A549 (cell line): ENCODE results near the gene ARID1B.

ENCODE experiments used
- CEBPB ChIP-seq, 2 experiments: fragments of >200 bp in 1 of 2; sonication (Bioruptor Twin) in 1 of 2; formaldehyde crosslinking in 1 of 2; IDR thresholded peaks; 2 replicates each; pipeline ENCODE4 v1.6.1; 2012 to 2016
- CHD2 ChIP-seq: fragments of 150-350 bp; IDR thresholded peaks from 2 replicates; pipeline ENCODE4 v1.6.1; 2014; ENCODE audit warnings: low read length; ENCODE audit not compliant: partially characterized antibody
- CTCF ChIP-seq: fragments of >200 bp; sonication (Bioruptor Twin); formaldehyde crosslinking; IDR thresholded peaks from 3 replicates; pipeline ENCODE4 v1.5.1; 2016
- E2F6 ChIP-seq: IDR thresholded peaks from 2 replicates; pipeline ENCODE4 v1.6.1; 2012; ENCODE audit warnings: low read depth, borderline replicate concordance
- HDAC2 ChIP-seq: fragments of 200-600 bp; sonication (generic); IDR thresholded peaks from 2 replicates; pipeline ENCODE4 v1.6.1; 2016
- JUN ChIP-seq, 2 experiments: fragments of >200 bp; sonication (Bioruptor Twin); formaldehyde crosslinking; IDR thresholded peaks; 2 replicates in 1 of 2; 3 replicates in 1 of 2; pipeline ENCODE4 v1.6.1; 2016 to 2017
- MYC ChIP-seq: IDR thresholded peaks from 2 replicates; pipeline ENCODE4 v1.6.1; 2012; ENCODE audit warnings: mild to moderate bottlenecking, inconsistent platforms, low read length, improper control_type of control experiment, borderline replicate concordance
- POLR2A ChIP-seq: IDR thresholded peaks from 2 replicates; pipeline ENCODE4 v1.6.1; 2012; ENCODE audit warnings: mild to moderate bottlenecking, low read length
- RAD21 ChIP-seq, 2 experiments: fragments of >200 bp in 1 of 2; sonication (Bioruptor Twin) in 1 of 2; formaldehyde crosslinking in 1 of 2; IDR thresholded peaks in 1 of 2; conservative IDR thresholded peaks in 1 of 2; 2 replicates in 1 of 2; 3 replicates in 1 of 2; pipeline ENCODE4 v1.6.1; 2012 to 2018; ENCODE audit warnings: inconsistent platforms in 1 of 2
- RNF2 ChIP-seq: fragments of 200-600 bp; sonication (generic); IDR thresholded peaks from 2 replicates; pipeline ENCODE4 v1.6.1; 2016; ENCODE audit warnings: low read depth, mild to moderate bottlenecking, antibody characterized with exemption, moderate library complexity, borderline replicate concordance

GRCh38 chr6:157203312-157203744 lies 426.1 kb downstream of the ARID1B start:
- TF ChIP-seq CHD2 (no peak), POLR2A (no peak), CEBPB (IDR thresholded peaks at IDR 0.05) (no peak), RAD21 (conservative IDR thresholded peaks at IDR 0.05 in 1 of 2, IDR thresholded peaks at IDR 0.05 in 1 of 2) (no peak), CTCF (no peak), JUN (IDR thresholded peaks at IDR 0.05) (no peak), HDAC2 (no peak), E2F6 (no peak), RNF2 (no peak), MYC (no peak)
